ENCODE data around the gene GRXCR1. TPM values are rescaled to one million over a fixed set of nuclear protein-coding genes. Genes with fewer than 3 reads are reported as not detected.

The GRXCR1 gene
- total RNA-seq (2021; ENCODE audit: unreplicated experiment) (not detected), Bru-seq, nascent RNA (percentile 1 among the genes with signal in this experiment), BruChase-seq, experiment 1, labeled RNA remaining after a 2-hour chase (not detected), BruChase-seq, experiment 2, labeled RNA remaining after a 6-hour chase (not detected)
- polyA plus RNA-seq (2012; ENCODE audit: insufficient read length): not detected
- long read RNA-seq: 0 reads

DNA sequence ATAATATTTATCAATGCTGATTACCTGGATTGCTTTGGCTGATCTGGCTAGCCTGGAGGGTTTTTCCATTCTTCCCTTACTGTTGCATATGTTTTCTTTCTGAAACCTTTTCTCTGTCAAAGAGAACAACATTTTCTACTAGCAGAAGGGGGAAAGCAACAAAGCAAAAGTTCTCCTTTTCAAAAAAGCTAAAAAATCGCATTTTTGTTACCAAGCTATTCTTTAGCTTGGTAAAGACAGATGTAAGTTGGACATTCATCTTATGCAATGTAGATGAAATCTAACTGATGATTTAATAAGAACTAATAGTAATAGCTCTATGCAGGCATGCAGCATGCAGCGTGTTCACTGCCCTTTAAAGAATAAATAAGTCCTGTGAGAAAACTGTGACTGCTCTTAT is at the start of gene GRXCR1:
TSS of gene GRXCR1 (plus strand) at position 301 of the 400 bp plus-strand sequence. CDS start 554 bp downstream, outside the sequence.
- TF ChIP-seq POLR2AphosphoS5 (IDR thresholded peaks at IDR 0.05; ENCODE audit: low read depth, low read length) (no peak), TCF7L2 (IDR thresholded peaks at IDR 0.05; ENCODE audit: low read depth, low read length) (no peak), CTCF (IDR thresholded peaks at IDR 0.05) (no peak), REST (IDR thresholded peaks at IDR 0.05; ENCODE audit: insufficient read depth in 1 of 2, low read depth in 2 of 2, low read length in 1 of 2) (no peak), SIN3A (IDR thresholded peaks at IDR 0.05; ENCODE audit: borderline replicate concordance, insufficient read depth, low read depth, low read length) (no peak)
- no TSS peak for BruUV-seq (replicated peaks)
- in situ Hi-C loops (cut with HindIII; ENCODE audit: low pct_unique_long_range_greater_than_20kb, low sequenced_read_pairs) (no loop called here), intact Hi-C loops (cut with micrococcal nuclease; ENCODE audit: unreplicated experiment) (no loop called here)
- Histone ChIP-seq H3K9me3 (ENCODE audit: control insufficient read depth, insufficient read depth, low read depth, low read length) (no peaks in the 10 kb centered on the region), H3K27me3 (ENCODE audit: control insufficient read depth, insufficient read depth, low read length) (no peaks in the 10 kb centered on the region), H3K36me3 (ENCODE audit: control insufficient read depth, insufficient read depth, low read length) (no peaks in the 10 kb centered on the region), H3K4me1 (ENCODE audit: control insufficient read depth, insufficient read depth, low read length) (no peaks in the 10 kb centered on the region), H3K27ac (ENCODE audit: low read length) (no peak within 1 kb of the TSS), H3K4me3 (ENCODE audit: low read depth in 2 of 2, low read length in 2 of 2) (no peak within 1 kb of the TSS)
- no peak for ATAC-seq
- ChIA-PET POLR2A (no interaction called here), CTCF (no interaction called here)
- no peak for DNase-seq (ENCODE audit: low read depth, low spot score)

GRCh38 chr4:42843694-42844093 is 48.8 kb upstream of the GRXCR1 start:
- in situ Hi-C loops (cut with HindIII; ENCODE audit: low pct_unique_long_range_greater_than_20kb, low sequenced_read_pairs) (no loop called here), intact Hi-C loops (cut with micrococcal nuclease; ENCODE audit: unreplicated experiment) (no loop called here)
- no peak overlapping the region for H3K27ac ChIP-seq (ENCODE audit: low read length)
- no peak overlapping the region for H3K4me3 ChIP-seq (ENCODE audit: low read depth in 2 of 2, low read length in 2 of 2)
- no peaks in the 10 kb centered on the region for H3K9me3 ChIP-seq (ENCODE audit: control insufficient read depth, insufficient read depth, low read depth, low read length)
- no peaks in the 10 kb centered on the region for H3K4me1 ChIP-seq (ENCODE audit: control insufficient read depth, insufficient read depth, low read length)
- no peaks in the 10 kb centered on the region for H3K27me3 ChIP-seq (ENCODE audit: control insufficient read depth, insufficient read depth, low read length)
- ChIA-PET POLR2A (no interaction called here), CTCF (no interaction called here)
- DNase-seq (ENCODE audit: low read depth, low spot score): no peak
- ATAC-seq: no peak
- TF ChIP-seq POLR2AphosphoS5 (IDR thresholded peaks at IDR 0.05; ENCODE audit: low read depth, low read length) (no peak), REST (IDR thresholded peaks at IDR 0.05; ENCODE audit: insufficient read depth in 1 of 2, low read depth in 2 of 2, low read length in 1 of 2) (no peak), CTCF (IDR thresholded peaks at IDR 0.05) (no peak), TCF7L2 (IDR thresholded peaks at IDR 0.05; ENCODE audit: low read depth, low read length) (no peak), SIN3A (IDR thresholded peaks at IDR 0.05; ENCODE audit: borderline replicate concordance, insufficient read depth, low read depth, low read length) (no peak)
- BruUV-seq (replicated peaks): no TSS peak
- H3K36me3 ChIP-seq (ENCODE audit: control insufficient read depth, insufficient read depth, low read length): no peaks in the 10 kb centered on the region

All from Panc1 (cell line).